HEK293 (cell line): Measurements from ENCODE around the gene PTPRO.

Experiments
- CTCF ChIA-PET: fragments of 350-600 bp; formaldehyde crosslinking; extraction: SDS; loops from one replicate; lab custom pipeline; 2021; ENCODE audit warnings: antibody characterized with exemption; lab: Yijun Ruan, JAX
- POLR2A ChIA-PET: fragments of 300-600 bp; formaldehyde crosslinking; extraction: SDS; loops from one replicate; lab custom pipeline; 2020; ENCODE audit warnings: antibody characterized with exemption, inconsistent platforms; lab: Yijun Ruan, JAX
- H3K27ac ChIP-seq: fragments of 200-500 bp; sonication (Bioruptor generic); 2 replicates; pipeline ENCODE4 v1.5.1; 2014; ENCODE audit warnings: low read depth, low read length, control low read depth, inconsistent platforms; ENCODE audit errors: extremely low read depth
- H3K36me3 ChIP-seq, 2 experiments: fragments of 200-500 bp in 1 of 2; sonication (Bioruptor generic) in 1 of 2; 1 replicate in 1 of 2; 2 replicates in 1 of 2; pipeline ENCODE4 v1.5.1; 2014 to 2017; ENCODE audit warnings: inconsistent platforms in 2 of 2, low read length in 2 of 2; ENCODE audit not compliant: control insufficient read depth in 2 of 2, insufficient read depth in 1 of 2
- H3K4me1 ChIP-seq: fragments of 200-500 bp; sonication (Bioruptor generic); 2 replicates; pipeline ENCODE4 v1.5.1; 2014; ENCODE audit warnings: mild to moderate bottlenecking, low read length, inconsistent platforms; ENCODE audit not compliant: control insufficient read depth, insufficient read depth
- H3K4me3 ChIP-seq: 2 replicates; pipeline ENCODE4 v1.5.1; 2011; ENCODE audit warnings: low read depth, mild to moderate bottlenecking, control low read depth, low read length, moderate library complexity
- H3K9me3 ChIP-seq: fragments of 200-500 bp; sonication (Bioruptor generic); 2 replicates; pipeline ENCODE4 v1.5.1; 2014; ENCODE audit warnings: low read depth, low read length, inconsistent platforms; ENCODE audit not compliant: control insufficient read depth, insufficient read depth
- HOXD13 ChIP-seq: sonication (generic); formaldehyde crosslinking; IDR thresholded peaks from 2 replicates; pipeline ENCODE4 v1.8.0; 2022; ENCODE audit warnings: missing genetic modification reagents, borderline replicate concordance
- IKZF3 ChIP-seq: fragments of 450-650 bp; IDR thresholded peaks from 2 replicates; pipeline ENCODE4 v1.5.0; 2018; ENCODE audit warnings: missing biosample characterization, mild to moderate bottlenecking, missing genetic modification characterization, moderate library complexity
- KLF1 ChIP-seq: fragments of 450-650 bp; formaldehyde crosslinking; IDR thresholded peaks from 2 replicates; pipeline ENCODE4 v1.5.1; 2016; ENCODE audit warnings: missing biosample characterization, missing genetic modification characterization
- SP2 ChIP-seq: fragments of 450-650 bp; formaldehyde crosslinking; IDR thresholded peaks from 2 replicates; pipeline ENCODE4 v1.5.1; 2016; ENCODE audit warnings: missing biosample characterization, missing genetic modification characterization
- YY1 ChIP-seq: fragments of 450-650 bp; formaldehyde crosslinking; IDR thresholded peaks from 2 replicates; pipeline ENCODE4 v1.5.1; 2018; ENCODE audit warnings: missing biosample characterization, missing genetic modification characterization
- ZBTB17 ChIP-seq: fragments of 450-650 bp; formaldehyde crosslinking; IDR thresholded peaks from 2 replicates; pipeline ENCODE4 v1.5.1; 2016; ENCODE audit warnings: missing biosample characterization, missing genetic modification characterization
- ZBTB48 ChIP-seq: fragments of 450-650 bp; formaldehyde crosslinking; IDR thresholded peaks from 2 replicates; pipeline ENCODE4 v1.5.1; 2016; ENCODE audit warnings: missing biosample characterization, missing genetic modification characterization
- ZNF112 ChIP-seq: fragments of 450-650 bp; formaldehyde crosslinking; IDR thresholded peaks from 2 replicates; pipeline ENCODE4 v1.5.0; 2017; ENCODE audit warnings: missing biosample characterization, missing genetic modification characterization
- ZNF157 ChIP-seq: fragments of 450-650 bp; formaldehyde crosslinking; IDR thresholded peaks from 2 replicates; pipeline ENCODE4 v1.5.1; 2016; ENCODE audit warnings: missing biosample characterization, missing genetic modification characterization
- ZNF16 ChIP-seq: fragments of 450-650 bp; formaldehyde crosslinking; IDR thresholded peaks from 2 replicates; pipeline ENCODE4 v1.5.1; 2016; ENCODE audit warnings: low read depth, missing biosample characterization, missing genetic modification characterization
- ZNF302 ChIP-seq: fragments of 450-650 bp; formaldehyde crosslinking; IDR thresholded peaks from 2 replicates; pipeline ENCODE4 v1.5.1; 2016; ENCODE audit warnings: missing biosample characterization, missing genetic modification characterization, low read depth
- ZNF433 ChIP-seq: fragments of 450-650 bp; formaldehyde crosslinking; IDR thresholded peaks from 2 replicates; pipeline ENCODE4 v1.5.1; 2016; ENCODE audit warnings: missing biosample characterization, missing genetic modification characterization, low read depth
- ZNF48 ChIP-seq: fragments of 450-650 bp; formaldehyde crosslinking; IDR thresholded peaks from 2 replicates; pipeline ENCODE4 v1.5.1; 2016; ENCODE audit warnings: missing biosample characterization, missing genetic modification characterization
- ZNF521 ChIP-seq: fragments of 450-650 bp; formaldehyde crosslinking; IDR thresholded peaks from 2 replicates; pipeline ENCODE4 v1.5.1; 2017; ENCODE audit warnings: missing biosample characterization, mild to moderate bottlenecking, missing genetic modification characterization
- ZNF530 ChIP-seq: fragments of 450-650 bp; formaldehyde crosslinking; IDR thresholded peaks from 2 replicates; pipeline ENCODE4 v1.5.1; 2016; ENCODE audit warnings: low read depth, missing biosample characterization, missing genetic modification characterization
- ZNF548 ChIP-seq: fragments of 450-650 bp; formaldehyde crosslinking; IDR thresholded peaks from 2 replicates; pipeline ENCODE4 v1.5.1; 2016; ENCODE audit warnings: missing biosample characterization, missing genetic modification characterization
- ZNF571 ChIP-seq: fragments of 450-650 bp; formaldehyde crosslinking; IDR thresholded peaks from 2 replicates; pipeline ENCODE4 v1.5.0; 2017; ENCODE audit warnings: missing biosample characterization, missing genetic modification characterization
- ZNF626 ChIP-seq: fragments of 450-650 bp; sonication (Bioruptor Pico); formaldehyde crosslinking; IDR thresholded peaks from 2 replicates; pipeline ENCODE4 v1.5.1; 2018; ENCODE audit warnings: missing biosample characterization, missing genetic modification characterization, inconsistent platforms
- ZNF707 ChIP-seq: fragments of 450-650 bp; formaldehyde crosslinking; IDR thresholded peaks from 2 replicates; pipeline ENCODE4 v1.5.1; 2016; ENCODE audit warnings: missing biosample characterization, missing genetic modification characterization
- ZSCAN4 ChIP-seq: fragments of 450-650 bp; formaldehyde crosslinking; IDR thresholded peaks from 2 replicates; pipeline ENCODE4 v1.5.1; 2017; ENCODE audit warnings: missing biosample characterization, missing genetic modification characterization
- TF ChIP-seq, protein P1 (sequence below): fragments of 450-650 bp; formaldehyde crosslinking; IDR thresholded peaks from 2 replicates; pipeline ENCODE4 v1.5.1; 2016; ENCODE audit warnings: missing biosample characterization, missing genetic modification characterization

The PTPRO gene

GRCh38 chr12:15547691-15548090 lies 225.4 kb downstream of the PTPRO start:
- TF ChIP-seq ZBTB48 (tag by site-specific recombination): no peak
- Histone ChIP-seq H3K36me3 (no peaks in the 10 kb centered on the region), H3K4me3 (no peak overlapping the region), H3K9me3 (no peaks in the 10 kb centered on the region), H3K4me1 (no peaks in the 10 kb centered on the region), H3K27ac (no peak overlapping the region)
- POLR2A ChIA-PET: no interaction called here
- CTCF ChIA-PET: interaction anchor here (0.6 to 3.5 kb wide), 4 partner anchors 15 to 766 kb away, joined by 3 to 11 read pairs (median 5); no protein-coding TSS in a partner anchor

GRCh38 chr12:15550793-15551192 lies 228.5 kb downstream of the PTPRO start:
- CTCF ChIA-PET: no interaction called here
- H3K9me3 ChIP-seq: no peaks in the 10 kb centered on the region
- H3K27ac ChIP-seq: no peak overlapping the region
- no peaks in the 10 kb centered on the region for H3K4me1 ChIP-seq
- POLR2A ChIA-PET: no interaction called here
- no peak overlapping the region for H3K4me3 ChIP-seq
- H3K36me3 ChIP-seq: no peaks in the 10 kb centered on the region
- TF ChIP-seq YY1 (tag by site-specific recombination) (no peak), ZNF157 (tag by site-specific recombination) (no peak), ZNF433 (tag by site-specific recombination) (no peak)

- Histone ChIP-seq H3K4me1 (no peaks in the 10 kb centered on the region), H3K36me3 (no peaks in the 10 kb centered on the region), H3K4me3 (no peak overlapping the region), H3K9me3 (no peaks in the 10 kb centered on the region), H3K27ac (no peak overlapping the region)
- CTCF ChIA-PET: interaction anchor here (0.9 kb wide), 1 partner anchor 30 kb away, joined by 3 read pairs; no protein-coding TSS in a partner anchor
- TF ChIP-seq ZNF707 (tag by site-specific recombination): no peak
- no peak for TF ChIP-seq ZNF548
- TF ChIP-seq ZNF521 (tag by site-specific recombination): no peak
- TF ChIP-seq HOXD13: no peak
- no peak for TF ChIP-seq ZNF626 (tag by site-specific recombination)
- no peak for TF ChIP-seq SP2 (tag by site-specific recombination)
- no peak for TF ChIP-seq ZNF16 (tag by site-specific recombination)
- TF ChIP-seq ZNF433 (tag by site-specific recombination): no peak
- TF ChIP-seq KLF1 (tag by site-specific recombination): no peak
- no peak for TF ChIP-seq ZNF571
- no peak for TF ChIP-seq ZNF302
- TF ChIP-seq, protein P1, sequence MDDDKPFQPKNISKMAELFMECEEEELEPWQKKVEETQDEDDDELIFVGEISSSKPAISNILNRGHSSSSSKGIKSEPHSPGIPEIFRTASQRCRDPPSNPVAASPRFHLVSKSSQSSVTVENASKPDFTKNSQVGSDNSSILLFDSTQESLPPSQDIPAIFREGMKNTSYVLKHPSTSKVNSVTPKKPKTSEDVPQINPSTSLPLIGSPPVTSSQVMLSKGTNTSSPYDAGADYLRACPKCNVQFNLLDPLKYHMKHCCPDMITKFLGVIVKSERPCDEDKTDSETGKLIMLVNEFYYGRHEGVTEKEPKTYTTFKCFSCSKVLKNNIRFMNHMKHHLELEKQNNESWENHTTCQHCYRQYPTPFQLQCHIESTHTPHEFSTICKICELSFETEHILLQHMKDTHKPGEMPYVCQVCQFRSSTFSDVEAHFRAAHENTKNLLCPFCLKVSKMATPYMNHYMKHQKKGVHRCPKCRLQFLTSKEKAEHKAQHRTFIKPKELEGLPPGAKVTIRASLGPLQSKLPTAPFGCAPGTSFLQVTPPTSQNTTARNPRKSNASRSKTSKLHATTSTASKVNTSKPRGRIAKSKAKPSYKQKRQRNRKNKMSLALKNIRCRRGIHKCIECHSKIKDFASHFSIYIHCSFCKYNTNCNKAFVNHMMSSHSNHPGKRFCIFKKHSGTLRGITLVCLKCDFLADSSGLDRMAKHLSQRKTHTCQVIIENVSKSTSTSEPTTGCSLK (tag by site-specific recombination): no peak
- TF ChIP-seq ZNF112 (tag by site-specific recombination): no peak
- no peak for TF ChIP-seq ZBTB17
- TF ChIP-seq ZBTB48 (tag by site-specific recombination): no peak
- TF ChIP-seq ZNF530 (tag by site-specific recombination): no peak
- TF ChIP-seq ZSCAN4: no peak
- TF ChIP-seq ZNF48 (tag by site-specific recombination): no peak
- TF ChIP-seq IKZF3 (tag by site-specific recombination): no peak
- POLR2A ChIA-PET: no interaction called here
Measured at GRCh38 chr12:15555446-15555845, 233.1 kb downstream of the PTPRO start.
